Immature natural killer cell (primary cell): Measurements from ENCODE around the gene OR51E1. TPM values are rescaled to one million over a fixed set of nuclear protein-coding genes. Genes with fewer than 3 reads are reported as not detected.

Experiments
- DNase-seq, 3 donors: peaks; one replicate each; pipeline ENCODE4 v3.0.0; 2022; ENCODE audit warnings: mixed read lengths in 1 of 3
- H3K27ac Mint-ChIP-seq, 6 donors: one replicate each; pipeline ENCODE4 v1.8.0; 2020; ENCODE audit warnings: mixed read lengths in 6 of 6, mild to moderate bottlenecking in 5 of 6, inconsistent platforms in 4 of 6, moderate library complexity in 3 of 6
- H3K27me3 Mint-ChIP-seq, 3 donors: one replicate each; pipeline ENCODE4 v1.8.0; 2020 to 2021; ENCODE audit warnings: low read depth in 3 of 3, mild to moderate bottlenecking in 3 of 3, mixed read lengths in 3 of 3, moderate library complexity in 3 of 3, inconsistent platforms in 1 of 3
- H3K36me3 Mint-ChIP-seq, 3 donors: one replicate each; pipeline ENCODE4 v1.8.0; 2020; ENCODE audit warnings: mixed read lengths in 3 of 3, inconsistent platforms in 2 of 3, mild to moderate bottlenecking in 2 of 3
- H3K4me1 Mint-ChIP-seq, 2 donors: one replicate each; pipeline ENCODE4 v1.8.0; 2020; ENCODE audit warnings: inconsistent platforms in 2 of 2, mild to moderate bottlenecking in 2 of 2, mixed read lengths in 2 of 2, moderate library complexity in 1 of 2
- H3K4me3 Mint-ChIP-seq, 5 donors: one replicate each; pipeline ENCODE4 v1.8.0; 2020; ENCODE audit warnings: mild to moderate bottlenecking in 5 of 5, mixed read lengths in 5 of 5, inconsistent platforms in 3 of 5, moderate library complexity in 3 of 5
- H3K9me3 Mint-ChIP-seq, 6 donors: one replicate each; pipeline ENCODE4 v1.8.0; 2020; ENCODE audit warnings: mild to moderate bottlenecking in 6 of 6, mixed read lengths in 6 of 6, inconsistent platforms in 4 of 6, moderate library complexity in 3 of 6
- polyA plus RNA-seq, 3 donors: library from polyadenylated mRNA; unstranded; fragments of 300-500 nt; fragmentation: Illumina TruSeq; gene quantifications; one replicate each; pipeline ENCODE4 v1.2.3, GENCODE V29; 2021

OR51E1 gene
- polyA plus RNA-seq, 3 donors from 2014 or later: not detected

DNA sequence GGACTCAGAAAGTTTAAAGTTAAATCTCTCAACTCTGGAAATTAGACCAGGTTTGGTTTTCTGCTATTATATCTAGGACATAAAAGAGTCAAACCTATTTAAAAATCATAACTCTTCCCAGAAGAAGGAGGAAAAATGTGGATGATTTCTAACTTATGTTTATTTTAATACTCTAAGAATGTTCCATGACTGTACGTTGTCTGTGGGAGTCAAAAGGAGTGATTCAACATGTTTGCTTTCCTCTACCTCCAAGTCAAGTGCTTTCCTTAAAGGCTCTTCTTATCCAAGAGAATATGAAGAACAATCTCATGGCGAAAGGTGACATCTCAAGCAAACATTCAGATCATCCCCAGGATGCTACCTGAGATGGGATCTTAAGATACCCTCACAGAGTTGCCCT, 21.6 kb downstream of the OR51E1 start:
- Mint-ChIP-seq H3K27me3 (peaks cover 2 to 9% (median 8%) of the 10 kb centered on the region in 3 donors), H3K9me3 (no peaks in the 10 kb centered on the region), H3K36me3 (no peaks in the 10 kb centered on the region), H3K4me1 (no peaks in the 10 kb centered on the region), H3K4me3 (no peak overlapping the region), H3K27ac (no peak overlapping the region)
- no peak for DNase-seq

DNA sequence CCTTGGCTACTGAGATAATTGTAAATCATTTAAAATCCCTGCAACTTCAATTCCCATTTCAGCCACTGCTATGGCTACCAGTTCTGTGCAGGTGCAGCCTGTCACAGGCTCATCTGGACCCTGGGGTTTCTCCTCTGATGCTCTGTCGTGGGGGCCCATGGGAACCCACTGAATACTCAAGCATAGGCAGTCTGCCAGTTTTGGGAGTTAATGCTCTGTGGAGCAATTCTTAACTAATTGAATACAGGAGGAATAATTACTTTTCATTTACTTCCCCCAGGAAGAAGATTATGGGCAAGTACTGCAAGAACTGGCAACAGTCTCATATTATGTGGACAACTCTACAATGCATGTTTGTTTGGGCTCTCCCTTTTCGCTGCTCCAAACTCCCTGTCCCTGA, 28.0 kb downstream of the OR51E1 start:
- Mint-ChIP-seq H3K36me3 (no peaks in the 10 kb centered on the region), H3K27ac (no peak overlapping the region), H3K4me1 (no peaks in the 10 kb centered on the region), H3K9me3 (peaks cover 0 to 1% (median 0%) of the 10 kb centered on the region in 6 donors), H3K4me3 (no peak overlapping the region), H3K27me3 (peaks cover 1 to 4% (median 2%) of the 10 kb centered on the region in 3 donors)
- no peak for DNase-seq

DNA sequence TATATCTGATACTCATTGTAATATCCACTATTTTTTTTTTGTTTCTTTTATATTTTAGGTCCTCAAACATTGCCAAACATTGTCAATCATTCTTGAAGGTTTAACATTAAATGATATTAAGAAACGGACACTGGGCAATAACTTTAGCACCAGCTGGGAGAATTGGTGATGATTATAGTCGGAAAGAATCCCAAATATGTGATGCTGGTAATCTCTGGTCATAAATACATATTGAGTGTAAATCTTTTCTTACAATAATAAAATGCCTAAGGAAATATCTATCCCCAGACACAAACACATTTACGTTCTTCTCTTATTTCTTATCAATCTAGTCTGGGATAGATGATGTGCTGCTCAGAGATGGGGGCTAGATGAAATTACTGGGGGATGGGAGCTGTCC, 28.7 kb downstream of the OR51E1 start:
- no peak overlapping the region for H3K27ac Mint-ChIP-seq
- no peaks in the 10 kb centered on the region for H3K4me1 Mint-ChIP-seq
- H3K4me3 Mint-ChIP-seq: no peak overlapping the region
- H3K36me3 Mint-ChIP-seq: no peaks in the 10 kb centered on the region
- DNase-seq: no peak
- H3K9me3 Mint-ChIP-seq: peaks cover 0 to 1% (median 0%) of the 10 kb centered on the region in 6 donors
- H3K27me3 Mint-ChIP-seq: peaks cover 1 to 4% (median 2%) of the 10 kb centered on the region in 3 donors

DNA sequence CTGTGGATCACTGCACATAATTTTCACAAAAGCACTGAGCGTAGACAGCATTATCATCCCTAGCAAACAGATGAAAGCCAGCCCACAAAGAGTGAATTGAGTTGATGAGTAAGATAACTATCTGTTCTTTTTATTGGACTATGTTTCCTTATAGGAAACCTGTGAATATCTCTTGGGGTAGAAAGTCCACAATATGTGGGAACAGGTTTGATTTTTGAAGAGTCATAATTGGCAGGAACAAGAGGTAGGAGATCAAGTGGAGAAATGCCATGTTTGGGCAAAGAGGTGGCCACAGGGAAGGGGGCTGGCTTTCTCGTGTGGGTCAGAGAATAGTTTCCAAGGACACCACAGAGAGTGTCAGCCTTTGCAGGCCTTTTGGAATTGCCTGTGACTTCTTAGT, 30.0 kb downstream of the OR51E1 start:
- Mint-ChIP-seq H3K27me3 (peaks cover 1 to 4% (median 2%) of the 10 kb centered on the region in 3 donors), H3K27ac (no peak overlapping the region), H3K36me3 (no peaks in the 10 kb centered on the region), H3K4me3 (no peak overlapping the region), H3K9me3 (peaks cover 0 to 1% (median 0%) of the 10 kb centered on the region in 6 donors), H3K4me1 (no peaks in the 10 kb centered on the region)
- DNase-seq: no peak

DNA sequence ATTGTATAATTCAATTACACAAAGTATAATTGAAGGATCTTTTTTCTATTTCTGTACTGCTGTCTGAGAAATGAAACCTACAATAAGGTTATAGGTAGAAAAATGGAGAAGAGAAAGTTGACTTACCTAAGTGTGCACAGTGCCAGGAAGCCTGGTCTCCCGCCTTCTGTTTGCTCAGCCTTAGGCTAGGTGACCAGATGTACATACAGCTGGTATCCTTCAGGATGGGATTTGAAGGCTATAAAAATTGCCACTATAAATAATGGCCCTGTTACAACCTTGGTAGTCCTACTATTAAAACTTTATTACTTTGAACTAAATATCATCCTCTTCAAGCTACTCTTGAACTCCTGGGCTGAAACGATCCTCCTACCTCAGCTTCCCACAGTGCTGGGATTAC, 34.2 kb downstream of the OR51E1 start:
- peaks cover 0 to 2% (median 1%) of the 10 kb centered on the region in 3 donors for H3K27me3 Mint-ChIP-seq
- H3K4me3 Mint-ChIP-seq: no peak overlapping the region
- H3K27ac Mint-ChIP-seq: no peak overlapping the region
- no peaks in the 10 kb centered on the region for H3K4me1 Mint-ChIP-seq
- DNase-seq: no peak
- no peaks in the 10 kb centered on the region for H3K36me3 Mint-ChIP-seq
- peaks cover 0 to 2% (median 0%) of the 10 kb centered on the region in 6 donors for H3K9me3 Mint-ChIP-seq

DNA sequence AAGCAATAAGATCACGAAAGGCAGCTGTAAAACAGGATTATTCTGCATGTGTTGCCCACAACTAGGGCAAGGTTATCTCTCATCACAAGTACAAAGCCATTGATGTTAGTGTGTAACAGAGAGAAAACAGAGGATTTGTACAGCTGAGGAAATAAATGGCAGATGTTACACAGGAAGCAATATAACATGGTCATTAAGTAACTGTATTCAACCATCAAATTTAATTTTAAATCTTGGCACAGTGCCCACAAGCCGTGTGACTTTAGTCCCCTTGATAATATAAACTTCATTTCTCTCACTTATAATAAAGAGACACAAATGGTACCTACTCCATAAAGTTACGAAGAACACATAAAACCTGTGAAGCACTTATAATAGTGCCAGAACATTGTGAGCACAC, 36.6 kb downstream of the OR51E1 start:
- no peaks in the 10 kb centered on the region for H3K4me1 Mint-ChIP-seq
- H3K36me3 Mint-ChIP-seq: no peaks in the 10 kb centered on the region
- no peak for DNase-seq
- H3K27me3 Mint-ChIP-seq: peaks cover 0 to 3% (median 0%) of the 10 kb centered on the region in 3 donors
- H3K9me3 Mint-ChIP-seq: peaks cover 0 to 2% (median 0%) of the 10 kb centered on the region in 6 donors
- H3K27ac Mint-ChIP-seq: no peak overlapping the region
- H3K4me3 Mint-ChIP-seq: no peak overlapping the region

DNA sequence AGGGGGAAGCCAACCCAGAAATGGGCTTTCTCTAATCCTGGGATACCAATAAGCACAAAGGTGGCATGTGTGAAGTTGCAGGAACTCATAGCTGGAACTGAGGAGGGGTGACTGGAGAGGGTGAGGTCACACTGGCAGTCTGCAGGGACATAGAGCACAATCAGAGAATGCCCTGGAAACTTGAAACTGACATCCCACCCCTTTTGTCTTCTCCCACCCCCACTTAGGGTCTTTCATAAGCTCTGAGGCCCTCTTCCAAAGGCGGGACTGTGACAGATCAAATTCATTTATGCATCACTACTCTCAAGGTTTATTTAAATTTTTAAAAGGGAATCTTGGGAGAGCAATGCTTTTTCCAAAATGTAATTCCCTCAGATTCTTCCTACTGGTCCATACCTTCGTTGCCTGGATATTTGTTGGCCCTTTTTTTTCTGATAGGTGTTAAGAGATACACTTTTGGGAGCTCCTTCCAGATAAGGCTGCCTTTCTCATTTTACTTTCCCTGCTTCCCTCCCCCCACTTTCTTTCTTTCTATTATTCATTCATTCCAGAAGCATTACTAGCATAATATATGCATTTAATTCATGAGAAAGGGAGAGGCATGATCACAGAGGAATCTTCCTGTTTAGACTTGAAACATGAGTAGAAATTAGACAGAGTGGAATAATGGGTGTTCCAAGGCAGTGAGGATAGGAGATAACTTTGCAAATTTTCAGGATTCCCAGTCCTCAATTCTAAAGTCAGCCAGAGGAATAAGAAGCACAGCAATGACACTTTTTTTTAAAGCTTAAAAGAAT, 39.0 kb downstream of the OR51E1 start:
- Mint-ChIP-seq H3K4me3 (no peak overlapping the region), H3K27ac (no peak overlapping the region), H3K36me3 (no peaks in the 10 kb centered on the region), H3K9me3 (peaks cover 0 to 2% (median 0%) of the 10 kb centered on the region in 6 donors), H3K4me1 (no peaks in the 10 kb centered on the region), H3K27me3 (peaks cover 0 to 3% (median 0%) of the 10 kb centered on the region in 3 donors)
- DNase-seq: no peak

DNA sequence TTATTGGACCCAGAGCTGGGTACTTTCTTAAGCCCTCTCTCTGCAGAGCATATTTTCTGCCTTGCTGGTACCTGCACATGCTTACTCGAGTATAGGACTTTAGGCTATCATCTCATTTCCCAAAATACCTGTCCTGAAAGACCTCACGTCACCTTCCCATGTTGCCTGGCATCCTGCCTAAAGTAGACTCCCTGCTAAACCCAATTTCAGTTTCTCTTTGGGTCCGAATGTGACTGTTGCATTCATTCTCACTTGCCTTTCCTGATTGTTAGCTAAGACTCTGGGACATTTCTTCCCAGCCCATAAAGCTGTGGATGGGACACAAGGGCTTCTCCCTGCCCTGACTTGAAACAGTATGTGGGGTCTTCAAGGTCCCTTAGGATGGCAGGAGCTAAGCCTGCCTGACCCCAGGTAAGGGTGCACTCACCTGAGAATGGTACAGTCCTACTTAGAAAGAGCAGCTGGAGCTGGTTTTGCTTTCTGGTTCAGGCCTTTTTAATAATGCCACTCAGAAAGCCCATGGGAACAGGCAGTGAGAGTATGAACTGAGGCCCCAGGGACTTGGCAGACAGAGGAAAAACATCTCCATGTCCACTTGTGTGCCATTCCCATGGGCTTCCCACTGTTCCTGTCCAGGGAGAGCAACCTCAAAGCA, 41.0 kb downstream of the OR51E1 start:
- no peaks in the 10 kb centered on the region for H3K4me1 Mint-ChIP-seq
- no peak for DNase-seq
- no peaks in the 10 kb centered on the region for H3K9me3 Mint-ChIP-seq
- peaks cover 0 to 3% (median 0%) of the 10 kb centered on the region in 3 donors for H3K27me3 Mint-ChIP-seq
- H3K27ac Mint-ChIP-seq: no peak overlapping the region
- H3K4me3 Mint-ChIP-seq: no peak overlapping the region
- H3K36me3 Mint-ChIP-seq: no peaks in the 10 kb centered on the region

DNA sequence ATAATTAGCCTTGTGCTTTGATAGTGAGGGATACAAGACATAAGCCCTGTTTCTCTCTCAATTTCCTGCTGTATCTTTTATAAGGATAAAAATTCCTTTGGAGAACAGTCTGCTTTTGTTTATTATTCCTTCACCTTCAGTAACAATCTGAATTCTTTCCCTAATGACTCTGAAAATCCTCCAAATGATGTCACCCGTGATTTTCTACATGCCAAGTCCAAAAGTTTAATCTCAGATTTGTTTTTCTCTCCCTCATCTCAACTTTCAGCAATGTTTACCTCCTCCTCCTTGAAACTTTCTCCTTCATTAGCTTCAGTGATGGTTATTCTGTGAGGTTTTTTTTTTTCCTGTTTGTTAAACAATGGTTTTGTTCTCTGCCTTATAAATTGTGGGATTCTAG, 51.7 kb downstream of the OR51E1 start:
- H3K27me3 Mint-ChIP-seq: peaks cover 0 to 8% (median 0%) of the 10 kb centered on the region in 3 donors

DNA sequence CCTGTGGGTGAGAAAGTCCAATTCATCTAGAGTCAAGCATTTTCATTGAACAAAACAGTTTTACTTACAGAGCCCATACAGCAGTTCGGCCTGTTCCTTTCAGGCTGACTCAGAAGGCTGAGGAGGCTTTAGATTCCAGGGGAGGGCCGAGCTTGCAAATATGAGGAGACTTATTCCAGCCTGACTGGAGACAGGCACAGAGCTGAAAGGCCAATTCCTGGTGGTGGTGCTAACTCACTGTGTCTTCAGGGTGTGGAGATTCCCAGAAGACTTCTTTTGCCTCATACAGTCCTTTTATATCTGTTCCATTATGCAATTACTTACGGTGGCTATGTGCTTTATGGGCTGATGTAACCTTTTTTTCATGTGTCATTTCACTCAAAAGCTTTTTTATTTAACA, 53.8 kb downstream of the OR51E1 start, which contains the start of gene OR51E2:
TSS of gene OR51E2 (minus strand) at position 269 of the 400 bp plus-strand sequence. CDS start 15,142 bp downstream, outside the sequence.
- Mint-ChIP-seq H3K27ac (no peak within 1 kb of the TSS), H3K9me3 (peaks cover 0 to 1% (median 0%) of the 10 kb centered on the region in 6 donors), H3K4me1 (no peaks in the 10 kb centered on the region), H3K4me3 (peak within 1 kb of the TSS in 1 of 5 donors; percentile 56), H3K36me3 (no peaks in the 10 kb centered on the region), H3K27me3 (no peaks in the 10 kb centered on the region)
- no peak for DNase-seq

More for the DNA sequence above, 51.7 kb downstream of the OR51E1 start:
- Mint-ChIP-seq H3K9me3 (no peaks in the 10 kb centered on the region), H3K36me3 (no peaks in the 10 kb centered on the region), H3K27ac (no peak overlapping the region), H3K4me1 (no peaks in the 10 kb centered on the region), H3K4me3 (no peak overlapping the region)
- DNase-seq: no peak

DNA sequence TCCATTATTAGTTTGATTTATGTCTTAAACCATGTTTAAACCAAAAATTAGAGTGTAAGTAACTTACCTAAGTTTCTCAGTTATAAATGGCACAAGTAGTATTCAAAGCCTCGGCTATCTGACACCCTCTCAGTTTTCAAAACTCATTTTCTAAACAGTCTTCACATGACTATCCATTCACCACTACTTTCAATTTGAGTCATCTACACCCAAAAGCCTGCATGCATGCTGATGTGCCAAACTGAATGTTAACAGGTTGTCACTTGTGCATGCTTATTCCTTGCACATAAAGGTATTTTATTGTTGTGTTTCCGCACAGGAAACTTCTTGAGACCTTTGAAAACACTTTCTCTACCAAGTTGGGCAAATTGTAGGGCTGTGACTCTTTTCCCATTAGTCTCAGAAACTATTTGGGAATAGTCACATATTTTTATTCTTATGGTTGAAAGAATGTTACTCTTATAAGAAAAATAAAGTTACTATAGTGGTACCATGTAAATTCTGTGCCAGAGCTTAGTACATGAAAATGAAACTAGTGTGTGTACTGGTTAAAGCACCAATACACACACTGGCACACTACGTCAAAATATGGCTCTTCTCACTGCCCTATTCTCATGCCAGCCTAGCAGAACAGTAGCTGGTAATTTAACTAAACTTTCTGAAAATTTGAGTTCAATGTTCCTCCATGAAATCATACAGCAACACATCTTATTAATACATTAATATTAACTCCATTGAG, 56.1 kb downstream of the OR51E1 start:
- H3K4me1 Mint-ChIP-seq: no peaks in the 10 kb centered on the region
- H3K4me3 Mint-ChIP-seq: peak overlapping the region in 1 of 5 donors; percentile 46
- no peaks in the 10 kb centered on the region for H3K27me3 Mint-ChIP-seq
- no peak for DNase-seq
- H3K36me3 Mint-ChIP-seq: no peaks in the 10 kb centered on the region
- H3K9me3 Mint-ChIP-seq: peaks cover 0 to 1% (median 0%) of the 10 kb centered on the region in 6 donors
- H3K27ac Mint-ChIP-seq: no peak overlapping the region

DNA sequence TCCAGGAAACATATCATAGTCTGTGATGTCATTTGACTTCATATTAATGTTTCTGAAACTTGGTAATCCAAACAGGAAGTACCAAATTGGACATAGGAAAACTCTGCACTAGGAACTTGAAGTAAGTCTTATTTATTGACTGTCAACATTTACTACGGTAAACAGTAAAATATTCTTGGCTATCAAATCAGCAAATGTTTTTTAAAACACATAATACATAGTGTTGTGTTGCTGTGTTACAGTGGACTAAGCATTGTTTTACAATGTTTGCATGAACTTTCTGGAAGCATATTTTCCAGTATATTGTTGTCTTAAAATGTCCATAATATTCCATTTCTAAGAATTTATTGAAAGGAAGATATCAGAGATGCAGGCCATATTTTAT, 56.6 kb downstream of the OR51E1 start:
- H3K36me3 Mint-ChIP-seq: no peaks in the 10 kb centered on the region
- DNase-seq: no peak
- peak overlapping the region in 1 of 5 donors; percentile 46 for H3K4me3 Mint-ChIP-seq
- H3K27me3 Mint-ChIP-seq: no peaks in the 10 kb centered on the region
- peaks cover 0 to 1% (median 0%) of the 10 kb centered on the region in 6 donors for H3K9me3 Mint-ChIP-seq
- no peak overlapping the region for H3K27ac Mint-ChIP-seq
- no peaks in the 10 kb centered on the region for H3K4me1 Mint-ChIP-seq

DNA sequence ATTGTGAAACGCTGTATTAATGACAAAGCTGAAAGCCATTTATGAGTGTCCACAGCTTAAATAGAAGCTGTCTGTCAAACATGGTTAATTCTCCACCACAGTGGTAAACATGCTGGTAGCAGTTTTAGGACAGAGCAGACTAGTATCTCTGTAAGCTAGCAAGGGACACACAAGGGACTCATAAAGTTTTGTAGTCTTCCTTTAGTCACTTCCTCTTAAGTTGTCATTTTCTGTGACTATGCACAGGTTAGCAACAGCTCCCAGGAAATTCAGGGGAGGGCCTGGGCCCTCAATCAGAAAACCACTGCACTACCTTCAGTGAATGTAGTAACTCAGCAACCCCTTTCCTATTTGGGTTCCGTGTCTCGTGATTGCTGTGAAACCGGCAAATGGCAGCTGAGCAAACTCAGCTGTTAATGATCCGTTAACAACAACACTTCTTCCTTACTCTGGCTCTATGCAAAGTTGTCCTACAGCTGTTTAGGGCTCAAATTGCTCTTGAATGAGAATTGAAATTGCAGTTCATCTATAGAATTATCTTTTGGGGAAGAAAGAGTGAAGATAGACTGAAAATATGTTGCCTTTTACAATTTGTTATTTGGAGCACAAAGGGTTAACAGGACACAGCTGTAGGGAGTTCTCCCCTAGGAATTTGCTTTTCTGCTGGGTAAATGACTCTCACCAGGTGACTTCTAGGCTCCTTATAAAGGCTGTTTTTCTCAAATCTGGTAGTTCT, 60.4 kb downstream of the OR51E1 start, which contains the start of gene MMP26:
TSS of gene MMP26 (plus strand) at position 731 of the 736 bp plus-strand sequence.
- H3K27ac Mint-ChIP-seq: no peak within 1 kb of the TSS
- H3K9me3 Mint-ChIP-seq: peaks cover 0 to 1% (median 0%) of the 10 kb centered on the region in 6 donors
- no peaks in the 10 kb centered on the region for H3K36me3 Mint-ChIP-seq
- no peaks in the 10 kb centered on the region for H3K4me1 Mint-ChIP-seq
- H3K4me3 Mint-ChIP-seq: no peak within 1 kb of the TSS
- H3K27me3 Mint-ChIP-seq: peaks cover 0 to 3% (median 0%) of the 10 kb centered on the region in 3 donors
- DNase-seq: no peak
